Cardiac fibroblast (primary cell): ENCODE measurements around the gene HOXA1.

Experiments used
- DNase-seq, 2 donors: peaks; one replicate each; pipeline versions ENCODE4 v3.0.0 to v3.0.0-alpha.2; 2010; ENCODE audit warnings: low read depth in 2 of 2
- H3K4me3 ChIP-seq, 2 donors: replicated peaks in 1 of 2; 1 replicate in 1 of 2; 2 replicates in 1 of 2; pipeline ENCODE4 v1.5.1; 2011; ENCODE audit warnings: low read depth in 2 of 2, low read length in 2 of 2, mild to moderate bottlenecking in 2 of 2, moderate library complexity in 1 of 2
- TF ChIP-seq, protein P1 (sequence below): IDR thresholded peaks from one replicate; pipeline ENCODE4 v1.5.1; 2011; ENCODE audit warnings: low read depth, mild to moderate bottlenecking, low read length, inconsistent platforms

The HOXA1 gene

GRCh38 chr7:27097686-27098577 lies 2.1 kb upstream of the HOXA1 start:
- H3K4me3 ChIP-seq, result peak overlapping the region; percentile 9 to 18
- TF ChIP-seq, protein P1, sequence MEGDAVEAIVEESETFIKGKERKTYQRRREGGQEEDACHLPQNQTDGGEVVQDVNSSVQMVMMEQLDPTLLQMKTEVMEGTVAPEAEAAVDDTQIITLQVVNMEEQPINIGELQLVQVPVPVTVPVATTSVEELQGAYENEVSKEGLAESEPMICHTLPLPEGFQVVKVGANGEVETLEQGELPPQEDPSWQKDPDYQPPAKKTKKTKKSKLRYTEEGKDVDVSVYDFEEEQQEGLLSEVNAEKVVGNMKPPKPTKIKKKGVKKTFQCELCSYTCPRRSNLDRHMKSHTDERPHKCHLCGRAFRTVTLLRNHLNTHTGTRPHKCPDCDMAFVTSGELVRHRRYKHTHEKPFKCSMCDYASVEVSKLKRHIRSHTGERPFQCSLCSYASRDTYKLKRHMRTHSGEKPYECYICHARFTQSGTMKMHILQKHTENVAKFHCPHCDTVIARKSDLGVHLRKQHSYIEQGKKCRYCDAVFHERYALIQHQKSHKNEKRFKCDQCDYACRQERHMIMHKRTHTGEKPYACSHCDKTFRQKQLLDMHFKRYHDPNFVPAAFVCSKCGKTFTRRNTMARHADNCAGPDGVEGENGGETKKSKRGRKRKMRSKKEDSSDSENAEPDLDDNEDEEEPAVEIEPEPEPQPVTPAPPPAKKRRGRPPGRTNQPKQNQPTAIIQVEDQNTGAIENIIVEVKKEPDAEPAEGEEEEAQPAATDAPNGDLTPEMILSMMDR, result no peak
- DNase-seq, result no peak

DNA sequence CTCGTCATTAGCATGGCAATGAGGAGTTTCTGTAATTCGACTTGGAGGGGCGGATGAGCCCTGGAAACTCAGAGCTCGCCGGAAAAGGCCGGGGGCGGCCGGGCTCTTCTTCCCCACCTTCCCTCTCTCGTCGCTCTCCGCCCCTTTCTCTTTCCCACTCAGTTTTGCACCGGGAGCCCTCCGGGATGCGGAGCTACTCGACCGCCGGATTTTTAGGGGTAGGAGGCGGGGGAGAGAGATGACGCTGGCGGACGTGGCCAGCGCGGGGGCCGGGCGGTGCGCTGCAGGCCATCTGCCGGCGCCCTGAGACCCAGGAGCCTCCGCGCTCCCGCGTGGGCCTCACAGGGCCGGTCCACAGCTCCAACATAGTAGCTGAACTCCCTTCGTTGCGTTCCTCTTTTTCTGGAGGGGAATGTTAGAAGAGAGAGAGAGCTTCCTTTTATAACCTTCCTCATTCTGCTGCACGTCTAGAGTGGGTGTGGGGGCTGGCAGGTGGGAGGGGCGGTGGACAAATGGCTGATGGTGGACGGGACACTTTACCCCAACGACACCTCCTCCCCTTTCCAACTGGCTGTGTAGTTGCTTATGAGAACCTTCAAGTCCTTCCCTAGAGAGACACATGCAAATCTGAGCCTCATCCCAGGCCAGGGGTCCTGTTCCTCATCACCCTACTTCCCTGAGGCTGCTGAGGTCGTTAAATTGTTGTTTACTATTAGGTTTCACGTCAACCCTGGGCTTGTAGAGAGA lies 1.1 kb upstream of the HOXA1 start:
- TF ChIP-seq, protein P1, result no peak
- peak overlapping the region; percentile 40 to 44 for H3K4me3 ChIP-seq
- DNase-seq, result no peak

DNA sequence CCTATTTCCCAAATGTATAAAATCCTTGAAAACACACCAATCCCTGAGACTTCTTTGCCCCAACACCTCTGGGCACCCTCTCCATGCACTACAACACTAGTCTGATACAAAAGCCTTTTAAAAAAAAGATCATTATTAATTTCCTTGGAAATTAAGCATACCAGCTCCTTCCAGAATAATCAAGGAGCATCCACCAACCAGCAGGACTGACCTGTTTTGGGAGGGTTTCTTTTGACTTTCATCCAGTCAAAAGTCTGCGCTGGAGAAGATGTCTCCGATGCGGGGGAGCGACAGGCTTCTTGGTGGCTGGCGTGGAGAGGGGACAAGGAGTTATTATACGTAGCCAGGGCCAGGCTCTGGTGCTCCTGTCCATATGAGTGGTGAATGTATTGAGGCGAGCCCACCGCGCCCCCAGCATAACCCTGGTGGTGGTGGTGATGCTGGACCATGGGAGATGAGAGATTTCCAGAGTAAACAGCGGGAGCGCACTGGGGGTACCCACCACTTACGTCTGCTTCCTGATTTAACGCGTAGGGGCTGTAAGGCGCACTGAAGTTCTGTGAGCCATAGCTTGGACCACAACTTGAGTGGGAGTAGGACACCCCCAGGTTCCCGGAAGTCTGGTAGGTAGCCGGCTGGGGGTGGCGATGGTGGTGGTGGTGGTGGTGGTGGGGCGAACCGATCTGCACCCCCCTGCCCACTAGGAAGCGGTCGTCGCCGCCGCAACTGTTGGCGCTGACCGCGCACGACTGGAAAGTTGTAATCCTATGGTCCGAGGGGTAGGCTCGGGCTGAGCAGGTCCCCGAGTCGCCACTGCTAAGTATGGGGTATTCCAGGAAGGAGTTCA lies 527 bp downstream of the HOXA1 start:
- TF ChIP-seq, protein P1, result no peak
- no peak for DNase-seq
- peak overlapping the region; percentile 21 to 30 for H3K4me3 ChIP-seq

GRCh38 chr7:27094304-27095049 lies 1.3 kb downstream of the HOXA1 start:
- no peak overlapping the region for H3K4me3 ChIP-seq
- no peak for DNase-seq

DNA sequence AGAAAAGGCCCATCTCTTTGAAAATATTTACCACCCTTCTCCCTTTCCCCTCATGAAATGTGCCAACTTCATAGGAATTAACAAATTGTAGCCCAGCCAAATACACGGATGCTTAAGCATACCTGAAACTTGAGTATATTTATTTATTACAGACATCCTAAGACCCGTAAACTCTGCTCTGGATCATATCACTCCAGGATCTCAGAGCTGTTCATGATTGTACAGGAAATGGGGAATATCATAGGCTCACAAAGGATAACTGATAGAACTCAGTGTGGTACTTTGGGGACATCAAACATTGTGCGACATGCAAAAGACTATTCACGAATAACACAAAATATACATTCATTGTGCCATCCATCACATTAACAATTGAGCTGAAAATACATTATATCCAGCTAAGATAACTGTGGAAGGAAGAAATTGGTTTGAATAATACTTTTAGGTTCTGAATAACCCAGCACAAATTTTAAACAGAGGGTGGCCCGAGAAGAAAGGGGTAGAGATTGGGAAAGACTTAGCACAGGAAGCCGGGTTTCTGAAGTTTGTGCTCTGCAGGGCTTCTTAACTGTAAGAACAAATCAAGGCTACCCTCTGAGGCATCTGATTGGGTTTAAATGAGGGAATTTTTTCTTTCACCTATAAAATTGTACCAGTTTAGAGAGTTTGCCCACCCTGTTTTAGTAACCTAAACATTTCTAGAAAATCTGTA lies 2.5 kb downstream of the HOXA1 start:
- TF ChIP-seq, protein P1, result no peak
- DNase-seq, result no peak
- H3K4me3 ChIP-seq, result no peak overlapping the region

More at GRCh38 chr7:27094304-27095049, 1.3 kb downstream of the HOXA1 start:
- TF ChIP-seq, protein P1, result no peak
